ENCODE data around the gene UQCR11. TPM values are rescaled to one million over a fixed set of nuclear protein-coding genes. Genes with fewer than 3 reads are reported as not detected.

The UQCR11 gene
- total and polyA plus RNA-seq, 2 of the 8 experiments (the other 6 are each of a cell fraction or from before 2014, with no cell fraction given): 162 to 171 TPM

- TF ChIP-seq EZH2 (IDR thresholded peaks at IDR 0.05; ENCODE audit: low read depth, low read length, severe bottlenecking) (no peak), TBP (IDR thresholded peaks at IDR 0.05; ENCODE audit: low read depth, low read length) (no peak), BRCA1 (IDR thresholded peaks at IDR 0.05; ENCODE audit: low read depth, low read length) (no peak), JUND (IDR thresholded peaks at IDR 0.05; ENCODE audit: low read length) (no peak), TAF1 (IDR thresholded peaks at IDR 0.05; ENCODE audit: low read depth, low read length) (no peak), POU5F1 (IDR thresholded peaks at IDR 0.05; ENCODE audit: low read depth, low read length) (no peak), POLR2AphosphoS5 (IDR thresholded peaks at IDR 0.05; ENCODE audit: low read depth, low read length) (no peak), NRF1 (IDR thresholded peaks at IDR 0.05; ENCODE audit: low read depth, low read length) (no peak), SP2 (IDR thresholded peaks at IDR 0.05; ENCODE audit: low read length) (no peak), CREB1 (IDR thresholded peaks at IDR 0.05) (no peak), CHD7 (IDR thresholded peaks at IDR 0.05; ENCODE audit: insufficient replicate concordance, low read length) (no peak)
Measured at GRCh38 chr19:1618157-1619093, 13.2 kb upstream of the UQCR11 start (continued).
